RPMI7951 (cell line): ENCODE measurements around the gene MTF2. TPM values are rescaled to one million over a fixed set of nuclear protein-coding genes. Genes with fewer than 3 reads are reported as not detected.

Source experiments
- DNase-seq: peaks from one replicate; pipeline ENCODE4 v3.0.0-alpha.2; 2012; ENCODE audit warnings: low read depth
- total RNA-seq: library from RNA; depleted of rRNA; stranded (reverse); fragments of >200 nt; shearing (Covaris generic); gene quantifications from 2 replicates; pipeline ENCODE4 v1.2.3, GENCODE V29; 2014; rRNA removed

The MTF2 gene
- total RNA-seq, 1 experiment from 2014 or later: 24.5 TPM

DNA sequence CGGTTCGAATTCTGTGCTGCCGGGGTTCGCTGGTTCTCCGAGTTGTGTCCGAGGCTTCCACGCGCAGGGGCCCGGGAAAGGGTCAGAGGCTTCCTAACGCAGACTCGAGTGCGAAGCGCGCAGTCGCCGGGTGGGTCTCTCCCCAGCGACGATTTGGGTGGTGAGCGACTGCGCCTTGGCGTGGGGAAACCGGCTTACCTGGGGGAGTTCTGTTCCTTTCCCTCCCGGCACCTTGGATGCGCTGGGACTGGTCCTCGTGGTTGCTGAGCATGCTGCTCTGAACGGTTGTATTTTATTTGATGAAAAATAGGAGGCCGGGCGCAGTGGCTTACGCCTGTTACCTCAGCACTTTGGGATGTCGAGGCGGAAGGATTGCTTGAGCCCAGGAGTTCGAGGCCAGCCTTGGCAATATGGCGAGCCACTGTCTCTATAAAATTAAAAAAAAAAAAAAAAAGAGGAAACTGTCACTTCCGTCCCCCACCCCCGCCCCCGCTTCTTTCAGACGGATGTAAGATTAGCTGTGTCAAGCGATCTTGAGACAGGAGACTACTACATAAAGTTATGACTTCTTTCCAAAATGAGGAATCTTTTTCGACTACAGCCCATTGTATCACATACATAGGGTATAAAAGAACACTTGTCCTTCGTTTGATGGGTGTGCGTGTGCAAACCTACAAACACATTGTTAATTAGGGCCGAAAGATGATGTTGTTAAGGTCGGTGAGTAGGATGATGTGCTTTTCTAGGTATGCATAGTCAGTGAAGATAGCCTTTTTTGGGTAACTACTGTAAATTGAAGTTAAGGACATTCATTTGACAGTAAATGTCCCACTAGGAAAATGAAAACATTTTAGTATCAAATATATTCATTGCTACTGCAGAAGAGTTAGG lies 101.9 kb downstream of the MTF2 start, which contains the start of gene CCDC18:
Gene CCDC18, plus strand, starts transcription at position 2 of the 891 bp plus-strand sequence. CDS start 2,638 bp downstream, outside the sequence.
- peak; percentile 69 for DNase-seq

DNA sequence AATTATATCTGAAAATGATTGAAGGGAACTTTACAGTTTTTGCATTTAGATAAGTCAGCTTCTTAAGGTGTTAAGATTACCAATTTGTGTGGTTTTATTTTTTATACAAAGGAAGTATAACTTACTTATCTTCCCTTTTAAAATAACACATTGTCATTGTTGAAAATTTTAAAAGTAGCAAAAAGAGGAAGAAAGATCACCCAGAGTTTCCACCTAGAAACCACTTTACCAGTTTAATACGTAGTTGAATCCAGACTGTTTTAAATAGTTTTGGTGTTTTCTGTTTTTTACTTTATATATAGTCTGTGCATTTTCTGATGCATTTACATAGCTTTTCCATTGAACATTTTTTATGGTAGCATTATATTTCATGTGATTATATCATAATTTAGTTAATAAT lies 107.6 kb downstream of the MTF2 start:
- DNase-seq: no peak

Other genes with a start within 250 kb of the MTF2 start
- gene RPL5, start 247.2 kb upstream of the MTF2 start, total RNA-seq: 1,182 and 1,311 TPM in 2 replicates
- gene DIPK1A, start 117.8 kb upstream of the MTF2 start, total RNA-seq: 18.3 and 21.3 TPM in 2 replicates
- gene TMED5, start 101.1 kb downstream of the MTF2 start, total RNA-seq: 83.3 and 100 TPM in 2 replicates
- 16.7 and 21.0 TPM in 2 replicates for gene CCDC18, start 101.4 kb downstream of the MTF2 start, total RNA-seq